ENCODE results near the gene MSANTD2. TPM values are rescaled to one million over a fixed set of nuclear protein-coding genes. Genes with fewer than 3 reads are reported as not detected.

MSANTD2 gene
- polyA plus RNA-seq, 3 donors = 26.5 to 42.6 (median 30.0) TPM

DNA sequence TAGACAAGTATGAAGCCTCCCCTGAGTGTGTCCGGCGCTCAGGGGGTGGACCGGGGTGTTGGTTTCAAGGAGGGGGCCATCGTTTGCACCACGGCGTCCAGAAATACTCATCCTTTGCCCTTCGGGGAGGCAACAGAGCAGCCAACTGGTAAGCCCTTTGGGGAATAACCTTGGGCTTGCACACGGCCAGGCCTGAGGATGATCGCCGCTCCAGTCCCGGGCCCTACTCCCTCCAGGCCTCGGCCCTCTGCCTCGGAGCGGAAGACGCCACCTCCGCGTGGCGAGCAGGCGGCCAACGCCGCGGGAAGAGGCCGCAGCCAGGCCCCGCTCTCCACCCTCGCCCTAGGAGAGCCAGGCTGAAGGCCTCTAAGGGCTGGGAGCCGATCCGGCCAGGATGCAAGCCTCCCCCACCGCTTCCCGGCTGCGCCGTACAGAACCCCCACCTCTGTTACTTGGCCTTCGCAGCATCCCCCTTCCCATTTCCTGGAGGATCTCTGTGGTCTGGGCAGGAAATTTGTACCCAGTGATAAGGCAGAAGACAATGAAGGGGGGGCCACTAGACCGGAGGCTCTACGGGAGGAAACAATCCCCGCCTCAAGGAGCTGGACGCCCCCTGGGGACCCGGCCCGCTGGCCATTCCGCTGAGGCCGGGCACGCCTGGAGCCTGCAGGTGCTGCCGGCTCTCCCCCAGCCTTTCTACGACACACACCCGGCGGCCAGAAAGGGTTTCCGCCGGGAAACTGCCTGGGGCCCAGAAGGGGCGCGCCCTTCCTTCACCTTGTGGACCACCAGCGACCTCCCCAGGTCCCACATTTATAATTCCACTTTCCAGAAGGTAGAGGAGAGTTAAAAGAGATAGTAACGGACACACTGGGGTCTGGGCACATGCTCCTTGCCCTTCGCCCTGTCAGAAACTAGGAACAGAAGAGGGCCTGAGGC is 40.7 kb downstream of the MSANTD2 start:
- no peak for DNase-seq (ENCODE audit: extremely low read depth in 1 of 11, low read depth in 9 of 11, low spot score in 4 of 11)

DNA sequence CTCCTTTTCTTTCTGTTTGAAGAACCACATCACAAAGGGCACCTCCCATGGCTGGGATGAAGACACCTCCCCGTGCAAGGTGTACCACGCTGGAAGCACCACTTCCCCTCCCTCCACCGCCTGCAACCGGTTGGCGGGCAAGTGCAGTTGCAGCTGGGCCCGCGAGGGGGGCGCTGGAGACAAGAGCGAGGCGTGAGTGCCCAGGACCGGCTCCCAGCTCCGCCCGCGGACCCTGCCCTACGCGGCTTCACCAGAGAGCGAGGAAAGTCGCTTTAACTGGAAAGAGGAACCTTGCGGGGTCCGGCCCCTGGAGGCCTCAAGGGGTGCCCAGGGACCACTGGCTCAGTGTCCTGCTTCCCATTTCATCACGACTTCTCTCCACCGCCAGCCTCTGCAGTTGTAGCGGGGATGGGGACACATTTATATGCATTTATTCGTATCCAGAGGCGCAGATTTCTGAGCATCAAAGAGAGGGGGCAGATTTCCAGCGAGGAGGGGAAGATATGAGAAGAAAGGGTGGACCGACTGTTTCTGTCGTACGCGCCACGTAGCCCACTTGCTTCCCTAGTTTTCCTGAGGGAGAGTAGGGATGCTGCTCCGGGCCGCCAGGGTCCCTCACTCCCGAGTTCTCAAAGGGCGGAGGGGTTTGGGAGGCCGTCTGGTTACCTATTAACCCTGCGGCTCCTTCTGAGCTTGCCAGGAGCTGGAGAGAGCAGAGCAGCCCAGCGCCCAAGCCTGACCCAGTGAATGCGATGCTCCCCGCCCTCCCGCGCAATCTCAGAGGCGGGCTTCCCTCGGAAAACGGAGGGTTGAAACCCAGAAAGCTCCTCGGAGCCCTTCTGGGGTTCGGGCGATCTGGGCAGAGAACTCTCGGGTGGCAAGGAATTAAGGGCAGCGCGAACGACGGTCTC is 41.6 kb downstream of the MSANTD2 start:
- peak in 3 of 11 donors; percentile 51 to 77 (median 73) for DNase-seq (ENCODE audit: extremely low read depth in 1 of 11, low read depth in 9 of 11, low spot score in 4 of 11)

DNA sequence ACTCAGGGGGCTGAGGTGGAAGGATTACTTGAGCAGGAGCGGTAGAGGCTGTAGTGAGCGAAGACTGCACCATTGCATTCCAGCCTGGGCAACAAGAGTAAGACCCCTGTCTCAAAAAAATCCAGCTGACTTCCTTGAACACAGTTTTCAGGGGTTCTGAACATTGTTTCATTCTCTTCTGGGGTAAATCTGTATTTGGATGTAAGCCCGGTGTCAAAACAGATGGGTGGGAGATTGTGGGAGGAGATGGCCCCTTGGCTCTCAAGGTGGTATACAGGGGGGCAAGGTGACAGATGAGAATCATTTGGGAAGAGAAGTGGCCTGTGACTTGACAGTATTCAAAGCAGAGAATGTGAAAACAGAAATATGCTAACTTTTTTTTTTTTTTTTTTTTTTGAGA is 42.9 kb downstream of the MSANTD2 start:
- no peak for DNase-seq (ENCODE audit: extremely low read depth in 1 of 11, low read depth in 9 of 11, low spot score in 4 of 11)

- DNase-seq (ENCODE audit: extremely low read depth in 1 of 11, low read depth in 9 of 11, low spot score in 4 of 11) = no peak
Measured at GRCh38 chr11:124756753-124757227, 43.4 kb downstream of the MSANTD2 start.

DNA sequence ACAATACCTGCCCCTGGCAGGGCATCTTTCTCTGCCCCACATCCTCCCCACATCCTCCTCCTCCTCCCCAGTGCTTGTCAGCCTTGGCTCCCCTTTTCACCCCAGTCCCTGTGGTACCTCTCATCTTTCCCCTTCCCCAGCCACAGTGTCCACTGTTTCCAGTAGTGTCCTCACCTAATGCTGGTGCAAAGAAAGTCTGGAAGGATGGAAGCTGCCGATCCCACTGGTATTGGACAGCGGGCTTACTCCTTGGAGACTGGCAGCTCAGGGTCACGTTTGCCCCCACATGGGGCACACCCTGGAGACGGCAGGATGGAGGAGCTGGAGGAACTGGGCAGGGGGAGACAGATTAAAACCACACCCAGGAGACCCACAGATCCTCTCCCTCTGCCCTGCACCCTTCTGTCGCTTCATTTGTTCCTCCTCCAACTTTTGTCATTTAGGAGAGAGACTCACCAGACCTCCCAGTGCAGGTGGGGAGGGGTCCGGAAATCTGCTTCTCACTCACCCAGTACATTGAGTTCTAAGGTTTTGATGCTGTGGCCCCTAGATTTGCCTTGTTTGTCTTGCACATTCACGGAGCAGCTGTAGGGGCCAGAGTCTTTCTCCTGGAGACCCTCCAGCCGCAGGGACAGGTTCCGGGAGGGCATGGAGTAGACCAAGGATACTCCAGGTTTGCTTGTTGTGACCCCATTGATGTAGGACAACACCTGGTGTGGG is 44.0 kb downstream of the MSANTD2 start:
- DNase-seq (ENCODE audit: extremely low read depth in 1 of 11, low read depth in 9 of 11, low spot score in 4 of 11) = no peak

GRCh38 chr11:124754710-124755109 is 45.5 kb downstream of the MSANTD2 start:
- no peak for DNase-seq (ENCODE audit: extremely low read depth in 1 of 11, low read depth in 9 of 11, low spot score in 4 of 11)

DNA sequence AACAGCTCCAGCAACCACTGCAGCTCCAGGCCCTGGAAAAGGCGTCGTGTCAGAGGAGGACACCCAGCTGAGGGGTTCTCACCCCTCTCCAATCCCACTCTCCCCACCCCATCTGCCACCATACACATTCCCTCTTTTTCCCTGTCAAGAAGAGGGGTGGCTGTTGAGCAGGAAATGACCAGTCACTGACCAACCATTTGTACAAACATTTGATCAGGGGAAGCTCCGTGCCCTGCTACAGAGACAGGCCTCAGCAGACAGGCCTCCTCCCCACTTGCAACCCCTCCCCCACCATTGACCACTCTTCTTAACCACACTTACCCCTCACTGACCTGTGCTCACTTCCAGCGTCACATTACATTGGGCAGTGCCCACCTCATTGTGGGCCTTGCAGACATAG is 45.9 kb downstream of the MSANTD2 start:
- DNase-seq (ENCODE audit: extremely low read depth in 1 of 11, low read depth in 9 of 11, low spot score in 4 of 11) = no peak

- no peak for DNase-seq (ENCODE audit: extremely low read depth in 1 of 11, low read depth in 9 of 11, low spot score in 4 of 11)
Measured at GRCh38 chr11:124753624-124754023, 46.6 kb downstream of the MSANTD2 start.

DNA sequence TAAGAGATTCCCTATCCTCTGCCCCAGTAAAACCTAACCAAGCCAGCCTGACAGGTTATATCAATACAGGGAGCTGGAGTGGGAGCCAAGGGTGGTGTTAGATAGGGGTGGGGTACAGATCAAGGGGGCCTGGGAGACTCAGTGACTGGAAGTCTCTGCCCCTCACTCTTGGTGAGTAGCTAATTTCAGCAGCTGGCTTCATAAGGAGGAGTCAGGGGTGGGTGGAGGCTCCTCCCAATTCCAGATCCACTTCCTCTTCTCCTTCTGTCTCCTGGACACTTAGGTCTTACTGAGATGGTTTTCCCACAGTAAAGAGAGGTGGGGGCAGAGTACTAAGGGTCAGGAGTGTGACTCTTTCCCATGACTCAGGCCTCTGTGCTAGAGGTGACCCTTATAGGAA is 47.0 kb downstream of the MSANTD2 start:
- no peak for DNase-seq (ENCODE audit: extremely low read depth in 1 of 11, low read depth in 9 of 11, low spot score in 4 of 11)

DNA sequence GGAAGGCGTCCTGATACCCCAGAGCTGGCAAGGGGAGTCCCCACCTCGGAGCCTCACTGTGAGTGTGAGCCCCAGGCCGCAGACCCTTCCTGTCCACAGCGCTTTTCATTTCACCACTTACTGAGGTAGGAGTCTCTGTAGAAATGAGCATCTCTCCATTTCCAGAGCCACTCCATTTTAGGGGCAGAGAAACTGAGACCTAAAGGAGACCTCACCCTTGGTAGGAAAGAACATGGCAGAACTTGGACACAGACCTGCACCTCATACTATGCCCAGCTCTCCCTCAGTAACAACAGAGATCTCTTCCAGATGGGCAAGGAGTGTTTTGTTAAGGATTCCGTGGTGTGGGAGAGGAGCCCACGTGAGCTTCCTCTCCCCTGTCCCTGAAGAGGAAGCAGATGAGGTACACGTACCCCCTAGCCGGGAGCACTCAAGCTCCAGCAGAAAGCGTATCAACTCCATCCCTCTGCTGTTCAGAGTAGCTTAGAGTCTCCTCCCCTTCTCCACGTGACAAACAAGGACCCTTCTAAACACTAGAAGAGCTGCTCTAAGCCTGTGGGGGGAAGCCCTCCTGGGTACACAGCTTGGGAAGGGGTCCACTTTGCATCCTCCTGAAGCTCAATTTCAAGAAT is 47.6 kb downstream of the MSANTD2 start:
- DNase-seq (ENCODE audit: extremely low read depth in 1 of 11, low read depth in 9 of 11, low spot score in 4 of 11) = no peak

GRCh38 chr11:124751741-124752470 is 48.3 kb downstream of the MSANTD2 start, which contains the start of gene VSIG2:
Gene VSIG2, minus strand, starts transcription at chr11:124752255. Its CDS starts 118 bp downstream, at chr11:124752137.
- DNase-seq (ENCODE audit: extremely low read depth in 1 of 11, low read depth in 9 of 11, low spot score in 4 of 11) = no peak

- DNase-seq (ENCODE audit: extremely low read depth in 1 of 11, low read depth in 9 of 11, low spot score in 4 of 11) = no peak
Measured at GRCh38 chr11:124751391-124751740, 48.8 kb downstream of the MSANTD2 start.

- DNase-seq (ENCODE audit: extremely low read depth in 1 of 11, low read depth in 9 of 11, low spot score in 4 of 11) = no peak
Measured at GRCh38 chr11:124749912-124750311, 50.3 kb downstream of the MSANTD2 start.

- no peak for DNase-seq (ENCODE audit: extremely low read depth in 1 of 11, low read depth in 9 of 11, low spot score in 4 of 11)
Measured at GRCh38 chr11:124748481-124749343, 51.5 kb downstream of the MSANTD2 start.

GRCh38 chr11:124748100-124748418 is 52.1 kb downstream of the MSANTD2 start:
- no peak for DNase-seq (ENCODE audit: extremely low read depth in 1 of 11, low read depth in 9 of 11, low spot score in 4 of 11)

DNA sequence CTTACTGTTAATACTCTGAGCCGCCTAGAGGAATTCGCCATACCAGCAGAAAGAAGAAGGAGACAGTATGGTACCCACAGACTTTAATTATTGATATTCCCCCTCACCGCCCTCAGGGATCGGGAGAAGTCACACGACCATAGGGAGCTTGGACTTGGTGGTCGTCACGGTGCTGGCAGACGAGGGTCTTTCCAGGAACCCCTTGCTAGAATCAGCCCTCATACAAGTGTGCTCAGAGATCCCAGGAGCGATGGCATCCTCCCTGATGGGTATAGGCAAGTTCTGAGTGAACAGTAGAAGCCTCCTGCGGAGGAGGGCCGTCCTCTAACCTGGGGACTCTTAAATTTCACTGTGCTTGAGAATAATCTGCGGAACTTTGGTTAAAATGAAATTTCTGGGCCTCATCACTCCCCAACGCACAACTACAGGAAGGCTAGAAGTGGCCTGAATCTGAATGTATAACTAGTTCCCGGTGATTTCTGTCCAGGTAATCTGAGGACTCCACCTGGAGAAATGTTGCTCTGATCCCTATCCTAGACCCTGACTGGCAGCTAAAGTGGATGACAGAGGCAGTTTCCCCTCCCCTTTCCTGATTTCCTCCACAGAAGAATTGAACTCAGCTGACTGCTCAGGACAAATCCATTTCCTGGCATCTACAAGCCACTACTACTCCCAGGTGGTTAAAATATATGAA is 52.7 kb downstream of the MSANTD2 start:
- no peak for DNase-seq (ENCODE audit: extremely low read depth in 1 of 11, low read depth in 9 of 11, low spot score in 4 of 11)

All from renal cortex interstitium (tissue), 11 donors.